ENCODE measurements around the gene NLRP10. TPM values are rescaled to one million over a fixed set of nuclear protein-coding genes. Genes with fewer than 3 reads are reported as not detected.

Gene NLRP10
- total and polyA plus RNA-seq, 2 of the 13 experiments (the other 11 are each of a cell fraction or from before 2014, with no cell fraction given) = not detected

DNA sequence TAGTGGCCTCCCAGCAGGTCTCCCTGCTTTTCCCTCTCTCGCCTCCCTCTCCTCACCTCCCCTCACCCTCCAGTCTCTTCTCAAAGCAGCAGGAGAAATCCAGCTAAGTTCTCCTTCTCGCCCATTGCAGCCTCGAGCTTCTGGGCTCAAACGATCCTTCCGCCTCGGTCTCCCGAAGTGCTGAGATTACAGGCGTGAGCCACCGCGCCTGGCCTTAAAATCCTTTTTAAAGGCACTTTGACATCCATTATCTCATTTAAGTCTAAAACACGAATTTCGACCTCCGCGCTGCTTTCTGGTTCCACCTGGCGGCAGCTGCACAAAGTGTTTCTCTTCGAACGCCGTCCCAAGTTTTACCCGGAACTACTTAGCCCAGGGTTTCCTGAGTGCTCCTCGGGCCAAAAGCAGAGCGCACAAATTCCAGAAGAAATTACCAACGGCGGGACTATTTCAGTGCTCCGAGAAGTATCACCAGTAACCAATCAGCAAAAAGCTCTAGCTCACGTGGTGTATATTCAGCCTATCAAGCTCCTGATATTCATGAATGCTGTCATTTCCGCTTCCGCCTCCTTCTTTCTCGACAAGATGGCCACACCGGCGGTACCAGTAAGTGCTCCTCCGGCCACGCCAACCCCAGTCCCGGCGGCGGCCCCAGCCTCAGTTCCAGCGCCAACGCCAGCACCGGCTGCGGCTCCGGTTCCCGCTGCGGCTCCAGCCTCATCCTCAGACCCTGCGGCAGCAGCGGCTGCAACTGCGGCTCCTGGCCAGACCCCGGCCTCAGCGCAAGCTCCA lies 21.7 kb upstream of the NLRP10 start, which contains the start of gene EIF3F (continued):
- TF ChIP-seq, protein P1, sequence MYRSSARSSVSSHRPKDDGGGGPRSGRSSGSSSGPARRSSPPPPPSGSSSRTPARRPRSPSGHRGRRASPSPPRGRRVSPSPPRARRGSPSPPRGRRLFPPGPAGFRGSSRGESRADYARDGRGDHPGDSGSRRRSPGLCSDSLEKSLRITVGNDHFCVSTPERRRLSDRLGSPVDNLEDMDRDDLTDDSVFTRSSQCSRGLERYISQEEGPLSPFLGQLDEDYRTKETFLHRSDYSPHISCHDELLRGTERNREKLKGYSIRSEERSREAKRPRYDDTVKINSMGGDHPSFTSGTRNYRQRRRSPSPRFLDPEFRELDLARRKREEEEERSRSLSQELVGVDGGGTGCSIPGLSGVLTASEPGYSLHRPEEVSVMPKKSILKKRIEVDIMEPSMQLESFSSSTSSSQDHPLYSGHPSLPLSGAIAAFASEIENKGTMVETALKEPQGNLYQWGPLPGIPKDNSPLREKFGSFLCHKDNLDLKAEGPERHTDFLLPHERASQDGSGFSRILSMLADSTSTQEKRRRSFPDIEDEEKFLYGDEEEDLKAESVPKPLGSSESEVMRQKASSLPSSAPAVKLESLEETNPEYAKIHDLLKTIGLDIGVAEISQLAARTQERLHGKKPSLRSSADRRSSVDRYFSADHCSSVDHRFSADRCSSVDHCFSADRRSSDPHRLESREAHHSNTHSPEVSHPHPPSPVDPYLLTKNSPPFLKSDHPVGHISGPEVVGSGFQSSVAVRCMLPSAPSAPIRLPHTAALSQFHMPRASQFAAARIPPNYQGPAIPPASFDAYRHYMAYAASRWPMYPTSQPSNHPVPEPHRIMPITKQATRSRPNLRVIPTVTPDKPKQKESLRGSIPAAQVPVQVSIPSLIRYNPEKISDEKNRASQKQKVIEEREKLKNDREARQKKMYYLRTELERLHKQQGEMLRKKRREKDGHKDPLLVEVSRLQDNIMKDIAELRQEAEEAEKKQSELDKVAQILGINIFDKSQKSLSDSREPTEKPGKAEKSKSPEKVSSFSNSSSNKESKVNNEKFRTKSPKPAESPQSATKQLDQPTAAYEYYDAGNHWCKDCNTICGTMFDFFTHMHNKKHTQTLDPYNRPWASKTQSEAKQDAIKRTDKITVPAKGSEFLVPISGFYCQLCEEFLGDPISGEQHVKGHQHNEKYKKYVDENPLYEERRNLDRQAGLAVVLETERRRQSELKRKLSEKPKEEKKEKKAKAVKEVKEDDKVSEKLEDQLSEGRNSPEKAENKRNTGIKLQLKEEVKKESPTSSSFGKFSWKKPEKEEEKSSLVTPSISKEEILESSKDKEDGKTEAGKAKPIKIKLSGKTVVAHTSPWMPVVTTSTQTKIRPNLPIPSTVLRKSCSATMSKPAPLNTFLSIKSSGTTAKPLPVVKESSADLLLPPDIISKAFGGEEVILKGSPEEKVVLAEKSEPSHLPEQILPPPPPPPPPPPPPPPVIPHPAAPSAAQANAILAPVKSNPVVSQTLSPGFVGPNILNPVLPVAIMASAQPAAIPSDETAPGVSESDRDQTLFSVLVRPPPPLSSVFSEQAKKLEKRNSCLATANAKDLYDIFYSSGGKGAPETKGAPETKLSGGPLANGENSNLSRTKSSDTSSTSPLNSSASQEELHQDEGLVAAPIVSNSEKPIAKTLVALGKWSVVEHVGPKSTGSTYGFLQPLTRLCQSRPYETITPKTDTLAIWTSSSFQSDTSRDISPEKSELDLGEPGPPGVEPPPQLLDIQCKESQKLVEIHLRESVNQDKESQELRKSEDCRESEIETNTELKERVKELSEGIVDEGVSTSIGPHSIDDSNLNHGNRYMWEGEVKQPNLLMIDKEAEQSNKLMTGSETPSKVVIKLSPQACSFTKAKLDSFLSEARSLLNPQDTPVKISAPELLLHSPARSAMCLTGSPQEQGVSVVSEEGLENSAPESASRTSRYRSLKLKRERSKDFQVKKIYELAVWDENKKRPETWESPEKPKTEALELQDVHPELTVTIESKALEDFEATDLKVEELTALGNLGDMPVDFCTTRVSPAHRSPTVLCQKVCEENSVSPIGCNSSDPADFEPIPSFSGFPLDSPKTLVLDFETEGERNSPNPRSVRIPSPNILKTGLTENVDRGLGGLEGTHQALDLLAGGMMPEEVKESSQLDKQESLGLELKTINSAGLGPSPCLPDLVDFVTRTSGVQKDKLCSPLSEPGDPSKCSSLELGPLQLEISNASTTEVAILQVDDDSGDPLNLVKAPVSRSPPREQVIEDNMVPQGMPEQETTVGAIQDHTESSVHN (CRISPR knock-in tag; IDR thresholded peaks at IDR 0.05) = no peak; the same call in 1 of the 2 replicates
- TF ChIP-seq ZIK1 (CRISPR knock-in tag; IDR thresholded peaks at IDR 0.05; ENCODE audit: borderline replicate concordance, low read depth) (no peak), SP5 (CRISPR knock-in tag; IDR thresholded peaks at IDR 0.05; ENCODE audit: borderline replicate concordance, low read depth) (no peak), RFX1 (IDR thresholded peaks at IDR 0.05) (no peak), JUN (CRISPR knock-in tag; IDR thresholded peaks at IDR 0.05) (peak; percentile 32), ZNF607 (CRISPR knock-in tag; IDR thresholded peaks at IDR 0.05; ENCODE audit: borderline replicate concordance) (peak; percentile 81; the same call in 1 of the 2 replicates), RBAK (CRISPR knock-in tag; IDR thresholded peaks at IDR 0.05) (no peak), ZSCAN31 (CRISPR knock-in tag; IDR thresholded peaks at IDR 0.05; ENCODE audit: low read depth) (0 out of 2 replicates have a peak, but pooled peaks have one; percentile 73), TGIF2 (CRISPR knock-in tag; IDR thresholded peaks at IDR 0.05) (peak; percentile 93), ZNF34 (CRISPR knock-in tag; IDR thresholded peaks at IDR 0.05; ENCODE audit: borderline replicate concordance) (peak; percentile 87; the same call in 1 of the 2 replicates), FOXK2 (IDR thresholded peaks at IDR 0.05) (peak; percentile 33; the same call in 1 of the 2 replicates), REPIN1 (CRISPR knock-in tag; IDR thresholded peaks at IDR 0.05; ENCODE audit: borderline replicate concordance, low read depth) (peak; percentile 68; the same call in 1 of the 2 replicates), ZNF17 (CRISPR knock-in tag; IDR thresholded peaks at IDR 0.05) (no peak)
- TF ChIP-seq, protein P2, sequence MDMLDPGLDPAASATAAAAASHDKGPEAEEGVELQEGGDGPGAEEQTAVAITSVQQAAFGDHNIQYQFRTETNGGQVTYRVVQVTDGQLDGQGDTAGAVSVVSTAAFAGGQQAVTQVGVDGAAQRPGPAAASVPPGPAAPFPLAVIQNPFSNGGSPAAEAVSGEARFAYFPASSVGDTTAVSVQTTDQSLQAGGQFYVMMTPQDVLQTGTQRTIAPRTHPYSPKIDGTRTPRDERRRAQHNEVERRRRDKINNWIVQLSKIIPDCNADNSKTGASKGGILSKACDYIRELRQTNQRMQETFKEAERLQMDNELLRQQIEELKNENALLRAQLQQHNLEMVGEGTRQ (IDR thresholded peaks at IDR 0.05; ENCODE audit: low read depth, low read length) = peak; percentile 97
- TF ChIP-seq, protein P2 (CRISPR knock-in tag; IDR thresholded peaks at IDR 0.05; ENCODE audit: borderline replicate concordance) = peak; percentile 98; the same call in 1 of the 2 replicates
- TF ChIP-seq, protein P3, sequence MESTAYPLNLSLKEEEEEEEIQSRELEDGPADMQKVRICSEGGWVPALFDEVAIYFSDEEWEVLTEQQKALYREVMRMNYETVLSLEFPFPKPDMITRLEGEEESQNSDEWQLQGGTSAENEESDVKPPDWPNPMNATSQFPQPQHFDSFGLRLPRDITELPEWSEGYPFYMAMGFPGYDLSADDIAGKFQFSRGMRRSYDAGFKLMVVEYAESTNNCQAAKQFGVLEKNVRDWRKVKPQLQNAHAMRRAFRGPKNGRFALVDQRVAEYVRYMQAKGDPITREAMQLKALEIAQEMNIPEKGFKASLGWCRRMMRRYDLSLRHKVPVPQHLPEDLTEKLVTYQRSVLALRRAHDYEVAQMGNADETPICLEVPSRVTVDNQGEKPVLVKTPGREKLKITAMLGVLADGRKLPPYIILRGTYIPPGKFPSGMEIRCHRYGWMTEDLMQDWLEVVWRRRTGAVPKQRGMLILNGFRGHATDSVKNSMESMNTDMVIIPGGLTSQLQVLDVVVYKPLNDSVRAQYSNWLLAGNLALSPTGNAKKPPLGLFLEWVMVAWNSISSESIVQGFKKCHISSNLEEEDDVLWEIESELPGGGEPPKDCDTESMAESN (CRISPR knock-in tag; conservative IDR thresholded peaks at IDR 0.05) = no peak; the same call in 1 of the 2 replicates
- TF ChIP-seq, protein P4, sequence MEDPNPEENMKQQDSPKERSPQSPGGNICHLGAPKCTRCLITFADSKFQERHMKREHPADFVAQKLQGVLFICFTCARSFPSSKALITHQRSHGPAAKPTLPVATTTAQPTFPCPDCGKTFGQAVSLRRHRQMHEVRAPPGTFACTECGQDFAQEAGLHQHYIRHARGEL (CRISPR knock-in tag; IDR thresholded peaks at IDR 0.05) = peak; percentile 38; the same call in 1 of the 2 replicates
